GM21786 (cell line): Measurements from ENCODE around the gene UCKL1.
"Not testable (repeated sequence)": the region's sequence is repeated elsewhere in the genome, so short reads cannot be mapped to it uniquely, and the experiment has no call there.

Experiments
- ATAC-seq: cut with Tn5 transposase; IDR thresholded peaks from one replicate; pipeline ENCODE4 v1.9.1; 2021; ENCODE audit not compliant: unreplicated experiment

Gene UCKL1

DNA sequence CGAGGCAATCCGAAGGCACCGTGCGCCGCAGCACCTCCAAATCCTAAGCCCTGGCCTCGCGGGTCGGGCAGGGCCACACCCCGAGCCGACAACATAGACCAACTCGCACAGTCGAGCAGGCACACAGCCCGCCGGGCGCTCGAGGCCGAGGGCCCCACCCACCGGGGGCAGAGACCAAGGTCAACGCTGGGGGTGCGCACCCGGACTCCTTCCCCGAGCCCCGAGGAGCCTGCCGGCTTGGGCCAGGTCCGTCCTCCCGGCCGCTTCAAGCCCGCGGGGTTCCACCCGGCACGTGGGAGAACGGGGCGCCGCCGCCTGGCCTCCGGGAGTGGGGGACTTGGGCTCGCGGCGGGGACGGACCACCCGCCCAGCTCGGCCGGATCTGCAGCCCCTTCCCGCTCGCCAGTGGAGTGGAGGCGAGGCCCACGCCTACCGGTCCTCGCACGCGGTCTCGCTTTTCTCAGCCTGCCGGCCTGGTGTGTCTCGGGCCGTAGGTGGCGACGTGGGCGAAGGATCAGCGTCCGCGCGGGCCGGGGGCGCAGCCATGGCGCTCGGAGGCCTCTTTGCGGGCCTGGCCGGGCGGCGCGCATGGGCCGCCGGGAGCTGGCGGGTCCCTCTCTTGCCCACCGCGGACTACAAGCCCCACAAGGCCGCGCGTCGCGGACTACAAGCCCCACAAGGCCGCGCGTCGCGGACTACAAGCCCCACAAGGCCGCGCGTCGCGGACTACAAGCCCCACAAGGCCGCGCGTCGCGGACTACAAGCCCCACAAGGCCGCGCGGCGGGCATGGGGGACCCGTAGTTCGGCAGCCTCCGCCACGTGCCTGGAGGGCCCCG, at the start of gene UCKL1:
UCKL1 (minus strand) TSS at position 590 of the 837 bp plus-strand sequence; CDS start at position 546, 44 bp downstream.
- ATAC-seq, result peak; percentile 65

DNA sequence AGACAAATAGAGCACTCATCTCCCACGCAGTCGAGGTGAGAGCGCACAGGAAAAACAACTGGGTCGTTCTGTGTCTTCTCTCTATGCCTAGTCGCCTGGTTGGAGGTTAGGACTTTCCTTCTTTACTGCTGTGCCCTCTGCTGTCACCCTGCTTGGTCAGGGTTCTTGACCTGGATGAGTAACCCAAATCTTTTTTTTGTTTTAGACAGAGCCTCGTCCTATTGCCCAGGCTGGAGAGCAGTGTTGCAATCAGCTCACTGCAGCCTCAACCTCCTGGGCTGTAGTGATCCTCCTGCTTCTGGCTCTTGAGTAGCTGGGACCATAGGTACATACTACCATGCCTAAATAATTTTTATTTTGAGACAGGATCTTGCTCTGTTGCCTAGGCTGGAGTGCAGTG, 49.2 kb upstream of the UCKL1 start:
- ATAC-seq, result no peak

DNA sequence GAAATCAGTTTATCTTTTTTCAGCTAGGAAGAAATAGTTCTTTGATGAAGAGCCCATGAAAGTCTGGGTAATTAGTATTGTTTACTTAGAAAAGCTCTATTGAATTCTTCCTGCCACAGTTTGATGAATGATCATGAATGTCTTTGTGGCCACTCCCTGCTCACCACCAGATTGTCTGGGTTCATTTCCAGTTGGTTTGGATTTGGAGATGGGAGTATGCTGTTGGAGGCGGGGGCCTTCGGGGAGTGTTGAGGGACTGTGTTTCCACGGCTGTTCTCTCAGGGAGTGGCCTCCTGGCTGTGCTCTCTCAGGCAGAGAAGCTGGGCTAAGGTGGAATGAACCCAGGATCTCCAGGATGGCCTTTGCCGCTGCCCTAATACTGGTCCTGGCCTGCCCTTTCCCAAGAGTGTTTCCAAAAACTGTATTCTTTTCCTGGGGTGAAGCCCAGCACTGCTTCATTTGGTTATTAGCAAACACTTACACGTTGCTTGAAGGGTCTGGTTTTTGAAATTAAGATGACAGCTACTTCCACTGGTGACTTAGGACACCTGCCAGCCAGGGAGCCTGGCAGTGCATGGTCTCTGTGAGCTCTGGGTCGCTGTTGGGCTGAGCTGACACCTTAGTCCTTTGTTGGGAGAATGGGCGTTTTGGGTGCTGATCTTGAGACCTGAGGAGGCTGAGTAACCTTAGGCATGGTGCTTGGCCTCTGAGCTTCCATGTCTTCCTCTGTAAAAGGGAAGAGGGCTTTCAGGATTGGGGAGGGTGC, 47.9 kb upstream of the UCKL1 start:
- ATAC-seq, result no peak

GRCh38 chr20:64001607-64002011, 45.4 kb upstream of the UCKL1 start:
- ATAC-seq, result no peak

- no peak for ATAC-seq
Measured at GRCh38 chr20:64000906-64001305, 44.7 kb upstream of the UCKL1 start.

DNA sequence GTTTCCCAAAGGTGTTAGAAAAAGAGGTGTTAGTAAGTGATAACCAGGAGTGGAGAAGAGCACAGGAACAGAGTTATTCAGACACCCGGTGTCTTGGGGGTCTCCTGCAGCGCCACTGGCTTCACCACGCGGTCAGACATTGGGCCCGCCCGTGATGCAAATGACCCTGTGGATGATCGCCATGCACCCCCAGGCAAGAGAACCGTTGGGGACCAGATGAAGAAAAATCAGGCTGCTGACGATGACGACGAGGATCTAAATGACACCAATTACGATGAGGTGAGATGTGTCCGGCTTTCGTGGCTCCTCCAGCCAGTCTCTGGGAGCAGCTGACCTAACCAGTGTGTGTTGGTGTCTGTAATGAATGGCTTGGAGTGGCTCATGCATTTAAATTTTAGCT, 26.7 kb upstream of the UCKL1 start:
- ATAC-seq, result no peak

- peak; percentile 47 for ATAC-seq
Measured at GRCh38 chr20:63980806-63981728, 24.9 kb upstream of the UCKL1 start, which contains the start of gene PRPF6. PRPF6 (plus strand) TSS chr20:63981132; CDS start chr20:63981246, 114 bp downstream.

DNA sequence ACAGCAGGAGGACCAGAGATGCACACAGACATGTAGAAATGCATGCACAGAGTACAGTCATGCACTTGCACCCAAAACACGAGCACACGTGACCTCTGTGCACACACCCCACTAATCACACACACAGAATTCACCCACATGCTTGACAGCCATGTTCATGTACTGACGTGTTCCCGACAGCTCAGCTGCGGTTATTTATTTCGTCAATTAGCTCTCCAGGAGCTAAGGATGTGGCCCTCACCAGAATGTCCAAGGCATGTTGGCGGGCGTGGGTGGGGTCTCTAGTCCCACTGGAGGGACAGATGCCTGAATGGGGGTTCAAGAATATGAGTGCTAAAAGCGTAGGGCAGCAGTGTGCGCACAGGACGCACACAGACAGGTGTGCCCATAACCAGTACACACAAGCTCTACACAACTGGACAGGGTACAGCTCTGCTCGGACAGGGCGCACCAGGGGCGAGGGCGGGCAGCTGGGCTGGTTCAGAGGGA, 24.1 kb upstream of the UCKL1 start:
- ATAC-seq, result peak; percentile 9

GRCh38 chr20:63979557-63980316, 23.5 kb upstream of the UCKL1 start, which contains the start of gene SAMD10:
SAMD10 (minus strand) TSS chr20:63979642; CDS start chr20:63979467, 175 bp downstream.
- ATAC-seq, result peak; percentile 39

DNA sequence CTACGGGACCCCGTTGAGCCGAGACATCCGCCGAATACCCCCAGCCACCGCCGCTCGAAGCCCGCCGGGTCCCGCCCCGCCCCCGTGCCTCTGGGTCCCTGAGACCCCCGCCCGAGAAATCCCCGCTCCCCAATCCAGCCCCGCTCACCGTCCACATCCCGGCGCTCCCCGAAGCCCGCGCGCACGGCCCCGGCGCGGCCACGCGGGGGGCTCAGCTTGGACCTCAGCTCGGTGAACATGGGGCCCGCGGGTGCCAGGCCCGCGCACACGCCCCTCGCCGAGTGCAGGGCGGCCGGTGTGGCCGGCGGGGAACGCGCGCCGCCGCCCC, 23.0 kb upstream of the UCKL1 start:
- no peak for ATAC-seq

GRCh38 chr20:63978319-63979228, 22.4 kb upstream of the UCKL1 start:
- ATAC-seq, result peak; percentile 32

GRCh38 chr20:63977739-63978276, 21.6 kb upstream of the UCKL1 start:
- no peak for ATAC-seq

- ATAC-seq, result no peak
Measured at GRCh38 chr20:63976980-63977738, 20.9 kb upstream of the UCKL1 start.

DNA sequence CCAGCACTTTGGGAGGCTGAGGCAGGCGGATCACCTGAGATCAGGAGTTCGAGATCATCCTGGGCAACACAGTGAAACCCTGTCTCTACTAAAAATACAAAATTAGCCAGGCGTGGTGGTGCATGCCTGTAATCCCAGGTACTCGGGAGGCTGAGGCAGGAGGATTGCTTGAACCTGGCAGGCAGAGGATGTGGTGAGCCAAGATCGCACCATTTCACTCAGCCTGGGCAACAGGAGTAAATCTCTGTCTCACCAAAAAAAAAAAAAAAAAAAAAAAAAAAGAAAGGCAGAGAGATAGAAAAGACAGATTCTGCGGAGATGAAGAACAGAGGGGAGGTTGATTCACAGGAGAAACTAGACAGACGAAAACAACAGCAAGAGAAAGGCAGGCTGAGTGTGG, 20.3 kb upstream of the UCKL1 start:
- ATAC-seq, result not testable (repeated sequence)

GRCh38 chr20:63974402-63975200, 18.4 kb upstream of the UCKL1 start:
- ATAC-seq, result no peak

DNA sequence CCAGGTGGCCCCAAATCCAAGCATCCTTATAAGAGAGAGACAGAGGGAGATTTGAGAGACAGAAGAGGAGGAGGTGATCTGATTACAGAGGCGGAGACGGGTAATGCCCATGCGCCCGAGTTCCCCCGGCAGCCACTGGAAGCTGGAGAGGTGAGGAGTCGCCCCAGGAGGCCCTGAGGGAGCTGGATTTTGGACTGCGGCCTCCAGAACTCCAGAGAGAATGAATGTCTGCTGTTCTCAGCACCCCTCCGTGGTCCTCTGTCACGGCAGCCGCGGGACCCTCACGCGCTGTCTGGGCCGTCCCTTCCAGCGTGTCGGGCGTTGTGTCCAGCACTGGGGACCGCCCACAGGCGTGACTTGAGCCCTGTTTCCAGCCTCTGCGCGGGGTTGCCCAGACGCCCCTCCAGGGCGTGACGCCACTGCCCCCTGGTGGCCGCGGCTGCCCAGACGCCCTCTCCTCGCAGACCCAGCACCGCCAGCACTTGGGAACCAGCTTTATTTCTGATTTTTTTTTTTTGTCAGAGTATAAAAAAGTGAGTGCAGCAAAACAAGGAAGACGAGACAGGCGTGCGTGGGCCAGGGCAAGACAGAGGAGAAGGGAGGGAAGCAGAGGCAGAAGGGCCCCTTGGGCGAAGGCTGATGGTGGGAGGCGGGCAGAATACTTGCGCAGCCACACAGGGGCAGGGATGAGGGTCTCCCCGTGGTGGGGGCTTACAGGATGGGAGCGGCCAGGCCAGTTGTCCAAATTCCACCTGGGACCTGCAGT, 17.6 kb upstream of the UCKL1 start:
- ATAC-seq, result no peak

DNA sequence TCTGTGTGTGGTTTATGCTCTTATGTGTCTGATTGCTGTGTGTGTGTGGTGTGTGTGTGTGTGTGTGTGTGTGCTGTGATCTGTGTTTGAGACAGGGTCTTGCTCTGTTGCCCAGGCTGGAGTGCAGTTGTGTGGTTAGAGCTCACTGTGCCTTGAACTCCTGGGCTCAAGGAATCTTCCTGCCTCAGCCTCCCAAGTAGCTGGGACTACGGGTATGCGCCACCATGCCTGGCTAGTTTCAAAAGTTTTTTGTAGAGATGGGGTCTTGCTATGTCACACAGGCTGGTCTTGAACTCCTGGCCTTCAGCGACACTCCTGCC, 16.9 kb upstream of the UCKL1 start:
- ATAC-seq, result no peak
